HTERT RPE-1 (cell line): ENCODE results near the gene MYLK3.

Experiments
- in situ Hi-C: fragments of 300-500 bp; cut with MboI; formaldehyde crosslinking; loops from 4 replicates; pipeline ENCODE4 v1.14.3; 2020; ENCODE audit warnings: low sequenced_read_pairs

The MYLK3 gene

GRCh38 chr16:46728806-46729205 is 19.3 kb downstream of the MYLK3 start:
- in situ Hi-C loops, result no loop called here

GRCh38 chr16:46727630-46728029 is 20.5 kb downstream of the MYLK3 start:
- in situ Hi-C loops, result no loop called here

- in situ Hi-C loops, result no loop called here
Observed at GRCh38 chr16:46727184-46727583, 21.0 kb downstream of the MYLK3 start.

GRCh38 chr16:46721885-46722284 is 26.3 kb downstream of the MYLK3 start:
- in situ Hi-C loops, result no loop called here

GRCh38 chr16:46720619-46721018 is 27.5 kb downstream of the MYLK3 start:
- in situ Hi-C loops, result no loop called here

GRCh38 chr16:46719528-46719927 is 28.6 kb downstream of the MYLK3 start:
- in situ Hi-C loops, result no loop called here

GRCh38 chr16:46718214-46718613 is 29.9 kb downstream of the MYLK3 start:
- in situ Hi-C loops, result no loop called here

GRCh38 chr16:46717692-46718091 is 30.5 kb downstream of the MYLK3 start:
- in situ Hi-C loops, result no loop called here

GRCh38 chr16:46715769-46716305 is 32.3 kb downstream of the MYLK3 start:
- in situ Hi-C loops, result no loop called here

GRCh38 chr16:46714797-46715591 is 33.1 kb downstream of the MYLK3 start:
- in situ Hi-C loops, result no loop called here

- in situ Hi-C loops, result no loop called here
Observed at GRCh38 chr16:46713634-46714033, 34.5 kb downstream of the MYLK3 start.

- in situ Hi-C loops, result no loop called here
Observed at GRCh38 chr16:46712911-46713310, 35.2 kb downstream of the MYLK3 start.

- in situ Hi-C loops, result no loop called here
Observed at GRCh38 chr16:46711106-46712058, 36.8 kb downstream of the MYLK3 start.

- in situ Hi-C loops, result no loop called here
Observed at GRCh38 chr16:46709469-46710005, 38.6 kb downstream of the MYLK3 start.

- in situ Hi-C loops, result no loop called here
Observed at GRCh38 chr16:46706642-46707041, 41.5 kb downstream of the MYLK3 start.

- in situ Hi-C loops, result no loop called here
Observed at GRCh38 chr16:46702030-46702429, 46.1 kb downstream of the MYLK3 start.

GRCh38 chr16:46701615-46702014 is 46.5 kb downstream of the MYLK3 start:
- in situ Hi-C loops, result no loop called here

- in situ Hi-C loops, result no loop called here
Observed at GRCh38 chr16:46700048-46700447, 48.1 kb downstream of the MYLK3 start.

- in situ Hi-C loops, result no loop called here
Observed at GRCh38 chr16:46696957-46697356, 51.2 kb downstream of the MYLK3 start.

- in situ Hi-C loops, result no loop called here
Observed at GRCh38 chr16:46695937-46696336, 52.2 kb downstream of the MYLK3 start.

GRCh38 chr16:46693598-46693997 is 54.5 kb downstream of the MYLK3 start:
- in situ Hi-C loops, result no loop called here
